ENCODE results near the gene PDE2A. TPM values are rescaled to one million over a fixed set of nuclear protein-coding genes. Genes with fewer than 3 reads are reported as not detected.

PDE2A gene
- total RNA-seq, 1 experiment from 2014 or later = 3.7 TPM

DNA sequence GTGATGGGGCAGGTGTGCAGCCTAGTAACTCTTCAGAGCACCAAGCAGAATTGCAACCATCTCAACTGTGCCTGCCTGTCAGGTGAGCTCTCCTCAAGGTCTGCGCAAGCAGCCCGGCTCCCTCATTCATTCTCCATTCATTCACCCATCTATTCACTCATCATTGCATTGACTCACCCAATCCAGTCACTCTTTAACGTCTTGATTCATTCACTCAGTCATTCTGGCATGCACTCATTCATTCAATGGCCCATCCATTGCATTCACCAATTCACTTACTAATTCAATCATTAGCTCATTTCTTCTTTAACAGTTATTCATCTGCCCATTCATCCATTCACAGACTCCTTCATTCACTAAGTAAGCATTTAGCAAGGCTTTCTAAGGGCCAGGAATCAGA lies 111.8 kb downstream of the PDE2A start:
- peaks cover 5% of the 10 kb centered on the region for H3K4me1 Mint-ChIP-seq
- ChIA-PET CTCF (interaction anchor here (0.8 to 9.9 kb wide), 8 partner anchors 9 to 107 kb away, joined by 3 to 59 read pairs (median 7); no protein-coding TSS in a partner anchor), POLR2A (no interaction called here)
- H3K4me3 Mint-ChIP-seq = no peak overlapping the region
- no peak overlapping the region for H3K27ac Mint-ChIP-seq
- peaks cover 3% of the 10 kb centered on the region; the same call in 1 of the 2 replicates for H3K9me3 Mint-ChIP-seq
- no peak for ATAC-seq
- DNase-seq (ENCODE audit: low spot score) = no peak
- TF ChIP-seq SMAD4 (CRISPR knock-in tag; IDR thresholded peaks at IDR 0.05) (no peak), FOXP1 (CRISPR knock-in tag; IDR thresholded peaks at IDR 0.05; ENCODE audit: borderline replicate concordance) (no peak), GRHL2 (CRISPR knock-in tag; IDR thresholded peaks at IDR 0.05; ENCODE audit: insufficient replicate concordance, severe bottlenecking) (no peak), RORB (CRISPR knock-in tag; IDR thresholded peaks at IDR 0.05) (no peak), ETV6 (CRISPR knock-in tag; IDR thresholded peaks at IDR 0.05) (no peak), ZNF416 (CRISPR knock-in tag; IDR thresholded peaks at IDR 0.05) (no peak), MYBL2 (CRISPR knock-in tag; IDR thresholded peaks at IDR 0.05) (no peak), ZBTB21 (CRISPR knock-in tag; IDR thresholded peaks at IDR 0.05; ENCODE audit: borderline replicate concordance) (no peak), TEAD1 (CRISPR knock-in tag; IDR thresholded peaks at IDR 0.05) (no peak), NFE2L1 (CRISPR knock-in tag; IDR thresholded peaks at IDR 0.05) (no peak), NFYB (CRISPR knock-in tag; conservative IDR thresholded peaks at IDR 0.05; ENCODE audit: low read depth) (no peak), ZNF423 (CRISPR knock-in tag; IDR thresholded peaks at IDR 0.05) (no peak), HMGA2 (CRISPR knock-in tag; IDR thresholded peaks at IDR 0.05) (no peak), ZNF263 (CRISPR knock-in tag; IDR thresholded peaks at IDR 0.05; ENCODE audit: low read depth) (no peak)
- TF ChIP-seq, protein P1, sequence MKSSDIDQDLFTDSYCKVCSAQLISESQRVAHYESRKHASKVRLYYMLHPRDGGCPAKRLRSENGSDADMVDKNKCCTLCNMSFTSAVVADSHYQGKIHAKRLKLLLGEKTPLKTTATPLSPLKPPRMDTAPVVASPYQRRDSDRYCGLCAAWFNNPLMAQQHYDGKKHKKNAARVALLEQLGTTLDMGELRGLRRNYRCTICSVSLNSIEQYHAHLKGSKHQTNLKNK (CRISPR knock-in tag; IDR thresholded peaks at IDR 0.05) = no peak
- TF ChIP-seq, protein P2, sequence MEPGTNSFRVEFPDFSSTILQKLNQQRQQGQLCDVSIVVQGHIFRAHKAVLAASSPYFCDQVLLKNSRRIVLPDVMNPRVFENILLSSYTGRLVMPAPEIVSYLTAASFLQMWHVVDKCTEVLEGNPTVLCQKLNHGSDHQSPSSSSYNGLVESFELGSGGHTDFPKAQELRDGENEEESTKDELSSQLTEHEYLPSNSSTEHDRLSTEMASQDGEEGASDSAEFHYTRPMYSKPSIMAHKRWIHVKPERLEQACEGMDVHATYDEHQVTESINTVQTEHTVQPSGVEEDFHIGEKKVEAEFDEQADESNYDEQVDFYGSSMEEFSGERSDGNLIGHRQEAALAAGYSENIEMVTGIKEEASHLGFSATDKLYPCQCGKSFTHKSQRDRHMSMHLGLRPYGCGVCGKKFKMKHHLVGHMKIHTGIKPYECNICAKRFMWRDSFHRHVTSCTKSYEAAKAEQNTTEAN (CRISPR knock-in tag; IDR thresholded peaks at IDR 0.05) = no peak
- TF ChIP-seq, protein P3, sequence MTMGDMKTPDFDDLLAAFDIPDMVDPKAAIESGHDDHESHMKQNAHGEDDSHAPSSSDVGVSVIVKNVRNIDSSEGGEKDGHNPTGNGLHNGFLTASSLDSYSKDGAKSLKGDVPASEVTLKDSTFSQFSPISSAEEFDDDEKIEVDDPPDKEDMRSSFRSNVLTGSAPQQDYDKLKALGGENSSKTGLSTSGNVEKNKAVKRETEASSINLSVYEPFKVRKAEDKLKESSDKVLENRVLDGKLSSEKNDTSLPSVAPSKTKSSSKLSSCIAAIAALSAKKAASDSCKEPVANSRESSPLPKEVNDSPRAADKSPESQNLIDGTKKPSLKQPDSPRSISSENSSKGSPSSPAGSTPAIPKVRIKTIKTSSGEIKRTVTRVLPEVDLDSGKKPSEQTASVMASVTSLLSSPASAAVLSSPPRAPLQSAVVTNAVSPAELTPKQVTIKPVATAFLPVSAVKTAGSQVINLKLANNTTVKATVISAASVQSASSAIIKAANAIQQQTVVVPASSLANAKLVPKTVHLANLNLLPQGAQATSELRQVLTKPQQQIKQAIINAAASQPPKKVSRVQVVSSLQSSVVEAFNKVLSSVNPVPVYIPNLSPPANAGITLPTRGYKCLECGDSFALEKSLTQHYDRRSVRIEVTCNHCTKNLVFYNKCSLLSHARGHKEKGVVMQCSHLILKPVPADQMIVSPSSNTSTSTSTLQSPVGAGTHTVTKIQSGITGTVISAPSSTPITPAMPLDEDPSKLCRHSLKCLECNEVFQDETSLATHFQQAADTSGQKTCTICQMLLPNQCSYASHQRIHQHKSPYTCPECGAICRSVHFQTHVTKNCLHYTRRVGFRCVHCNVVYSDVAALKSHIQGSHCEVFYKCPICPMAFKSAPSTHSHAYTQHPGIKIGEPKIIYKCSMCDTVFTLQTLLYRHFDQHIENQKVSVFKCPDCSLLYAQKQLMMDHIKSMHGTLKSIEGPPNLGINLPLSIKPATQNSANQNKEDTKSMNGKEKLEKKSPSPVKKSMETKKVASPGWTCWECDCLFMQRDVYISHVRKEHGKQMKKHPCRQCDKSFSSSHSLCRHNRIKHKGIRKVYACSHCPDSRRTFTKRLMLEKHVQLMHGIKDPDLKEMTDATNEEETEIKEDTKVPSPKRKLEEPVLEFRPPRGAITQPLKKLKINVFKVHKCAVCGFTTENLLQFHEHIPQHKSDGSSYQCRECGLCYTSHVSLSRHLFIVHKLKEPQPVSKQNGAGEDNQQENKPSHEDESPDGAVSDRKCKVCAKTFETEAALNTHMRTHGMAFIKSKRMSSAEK (CRISPR knock-in tag; IDR thresholded peaks at IDR 0.05; ENCODE audit: borderline replicate concordance) = no peak
- TF ChIP-seq, protein P4, sequence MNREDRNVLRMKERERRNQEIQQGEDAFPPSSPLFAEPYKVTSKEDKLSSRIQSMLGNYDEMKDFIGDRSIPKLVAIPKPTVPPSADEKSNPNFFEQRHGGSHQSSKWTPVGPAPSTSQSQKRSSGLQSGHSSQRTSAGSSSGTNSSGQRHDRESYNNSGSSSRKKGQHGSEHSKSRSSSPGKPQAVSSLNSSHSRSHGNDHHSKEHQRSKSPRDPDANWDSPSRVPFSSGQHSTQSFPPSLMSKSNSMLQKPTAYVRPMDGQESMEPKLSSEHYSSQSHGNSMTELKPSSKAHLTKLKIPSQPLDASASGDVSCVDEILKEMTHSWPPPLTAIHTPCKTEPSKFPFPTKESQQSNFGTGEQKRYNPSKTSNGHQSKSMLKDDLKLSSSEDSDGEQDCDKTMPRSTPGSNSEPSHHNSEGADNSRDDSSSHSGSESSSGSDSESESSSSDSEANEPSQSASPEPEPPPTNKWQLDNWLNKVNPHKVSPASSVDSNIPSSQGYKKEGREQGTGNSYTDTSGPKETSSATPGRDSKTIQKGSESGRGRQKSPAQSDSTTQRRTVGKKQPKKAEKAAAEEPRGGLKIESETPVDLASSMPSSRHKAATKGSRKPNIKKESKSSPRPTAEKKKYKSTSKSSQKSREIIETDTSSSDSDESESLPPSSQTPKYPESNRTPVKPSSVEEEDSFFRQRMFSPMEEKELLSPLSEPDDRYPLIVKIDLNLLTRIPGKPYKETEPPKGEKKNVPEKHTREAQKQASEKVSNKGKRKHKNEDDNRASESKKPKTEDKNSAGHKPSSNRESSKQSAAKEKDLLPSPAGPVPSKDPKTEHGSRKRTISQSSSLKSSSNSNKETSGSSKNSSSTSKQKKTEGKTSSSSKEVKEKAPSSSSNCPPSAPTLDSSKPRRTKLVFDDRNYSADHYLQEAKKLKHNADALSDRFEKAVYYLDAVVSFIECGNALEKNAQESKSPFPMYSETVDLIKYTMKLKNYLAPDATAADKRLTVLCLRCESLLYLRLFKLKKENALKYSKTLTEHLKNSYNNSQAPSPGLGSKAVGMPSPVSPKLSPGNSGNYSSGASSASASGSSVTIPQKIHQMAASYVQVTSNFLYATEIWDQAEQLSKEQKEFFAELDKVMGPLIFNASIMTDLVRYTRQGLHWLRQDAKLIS (CRISPR knock-in tag; IDR thresholded peaks at IDR 0.05; ENCODE audit: borderline replicate concordance) = no peak
- TF ChIP-seq, protein P5, sequence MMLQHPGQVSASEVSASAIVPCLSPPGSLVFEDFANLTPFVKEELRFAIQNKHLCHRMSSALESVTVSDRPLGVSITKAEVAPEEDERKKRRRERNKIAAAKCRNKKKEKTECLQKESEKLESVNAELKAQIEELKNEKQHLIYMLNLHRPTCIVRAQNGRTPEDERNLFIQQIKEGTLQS (CRISPR knock-in tag; conservative IDR thresholded peaks at IDR 0.05) = no peak
- TF ChIP-seq, protein P6, sequence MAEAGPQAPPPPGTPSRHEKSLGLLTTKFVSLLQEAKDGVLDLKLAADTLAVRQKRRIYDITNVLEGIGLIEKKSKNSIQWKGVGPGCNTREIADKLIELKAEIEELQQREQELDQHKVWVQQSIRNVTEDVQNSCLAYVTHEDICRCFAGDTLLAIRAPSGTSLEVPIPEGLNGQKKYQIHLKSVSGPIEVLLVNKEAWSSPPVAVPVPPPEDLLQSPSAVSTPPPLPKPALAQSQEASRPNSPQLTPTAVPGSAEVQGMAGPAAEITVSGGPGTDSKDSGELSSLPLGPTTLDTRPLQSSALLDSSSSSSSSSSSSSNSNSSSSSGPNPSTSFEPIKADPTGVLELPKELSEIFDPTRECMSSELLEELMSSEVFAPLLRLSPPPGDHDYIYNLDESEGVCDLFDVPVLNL (CRISPR knock-in tag; IDR thresholded peaks at IDR 0.05; ENCODE audit: borderline replicate concordance, low read depth) = no peak
- no peaks in the 10 kb centered on the region for H3K36me3 Mint-ChIP-seq
- H3K27me3 Mint-ChIP-seq (ENCODE audit: low read depth) = peaks cover 4% of the 10 kb centered on the region; the same call in 1 of the 2 replicates

Data from WTC11 (cell line).